MM.1S (cell line): Measurements from ENCODE around the gene QPCT.

ENCODE experiments used
- CTCF ChIP-seq: fragments of 300-600 bp; sonication (generic); IDR thresholded peaks from 2 replicates; pipeline ENCODE4 v1.5.1; 2016; ENCODE audit warnings: antibody characterized with exemption, low read length, mixed read lengths
- EZH2 ChIP-seq: fragments of 300-600 bp; sonication (generic); optimal IDR thresholded peaks from 2 replicates; pipeline ENCODE3; 2017; ENCODE audit warnings: low read depth, mild to moderate bottlenecking, antibody characterized with exemption, low read length, mixed read lengths
- EZH2phosphoT487 ChIP-seq: fragments of 300-600 bp; sonication (generic); IDR thresholded peaks from 2 replicates; pipeline ENCODE4 v1.6.1; 2018; ENCODE audit warnings: antibody characterized with exemption, low read length

- TF ChIP-seq CTCF (no peak), EZH2 (no peak), EZH2phosphoT487 (no peak)
Measured at GRCh38 chr2:37412231-37412630, 67.8 kb downstream of the QPCT start.
